OCI-LY1 (cell line): ENCODE measurements around the gene ESPNL.

ENCODE experiments used
- H2AFZ ChIP-seq: fragments of 200-600 bp; sonication (generic), shearing (Covaris generic); 2 replicates; pipeline ENCODE4 v1.6.0; 2014; ENCODE audit warnings: antibody characterized with exemption, mild to moderate bottlenecking, low read length
- H3F3A ChIP-seq: fragments of 200-600 bp; sonication (generic), shearing (Covaris generic); 2 replicates; pipeline ENCODE4 v1.6.0; 2014; ENCODE audit warnings: mild to moderate bottlenecking, antibody characterized with exemption, low read length, moderate library complexity; ENCODE audit not compliant: insufficient read depth
- H3K27ac ChIP-seq: fragments of 200-600 bp; sonication (generic); 2 replicates; pipeline ENCODE4 v1.5.1; 2014; ENCODE audit warnings: low read length, mixed run types, mild to moderate bottlenecking, low read depth; ENCODE audit not compliant: poor library complexity, severe bottlenecking
- H3K27me3 ChIP-seq: fragments of 200-600 bp; sonication (generic); 2 replicates; pipeline ENCODE4 v1.6.0; 2014; ENCODE audit warnings: antibody characterized with exemption, mild to moderate bottlenecking, low read length, moderate library complexity; ENCODE audit not compliant: insufficient read depth
- H3K36me3 ChIP-seq: fragments of 200-600 bp; sonication (generic); 2 replicates; pipeline ENCODE4 v1.6.1; 2014; ENCODE audit warnings: mild to moderate bottlenecking, antibody characterized with exemption, low read length, moderate library complexity, mixed read lengths; ENCODE audit not compliant: insufficient read depth
- H3K4me1 ChIP-seq: fragments of 200-600 bp; sonication (generic); 2 replicates; pipeline ENCODE4 v1.5.1; 2014; ENCODE audit warnings: mild to moderate bottlenecking, low read length, moderate library complexity; ENCODE audit not compliant: insufficient read depth, severe bottlenecking
- H3K4me2 ChIP-seq: fragments of 200-600 bp; sonication (generic), shearing (Covaris generic); 2 replicates; pipeline ENCODE4 v1.6.1; 2014; ENCODE audit warnings: low read length
- H3K4me3 ChIP-seq: fragments of 200-600 bp; sonication (generic); 2 replicates; pipeline ENCODE4 v1.5.1; 2014; ENCODE audit warnings: low read length, low read depth, mild to moderate bottlenecking, mixed read lengths; ENCODE audit not compliant: poor library complexity, severe bottlenecking
- H3K79me2 ChIP-seq: fragments of 200-600 bp; shearing (Covaris generic); 2 replicates; pipeline ENCODE4 v1.6.1; 2016; ENCODE audit warnings: mixed run types, low read length, mixed read lengths; ENCODE audit not compliant: insufficient read depth
- H3K9ac ChIP-seq: fragments of 200-600 bp; sonication (generic), shearing (Covaris generic); 2 replicates; pipeline ENCODE4 v1.6.1; 2014; ENCODE audit warnings: mild to moderate bottlenecking, low read length, mixed read lengths
- H3K9me2 ChIP-seq: fragments of 200-600 bp; sonication (generic), shearing (Covaris generic); 2 replicates; pipeline ENCODE4 v1.6.1; 2014; ENCODE audit warnings: low read depth, mild to moderate bottlenecking, low read length, mixed read lengths
- H3K9me3 ChIP-seq: fragments of 200-600 bp; shearing (Covaris generic); 2 replicates; pipeline ENCODE4 v1.6.1; 2014; ENCODE audit warnings: low read length, mixed read lengths
- H4K20me1 ChIP-seq: fragments of 200-600 bp; sonication (generic), shearing (Covaris generic); 2 replicates; pipeline ENCODE4 v1.6.0; 2016; ENCODE audit warnings: mild to moderate bottlenecking, low read length; ENCODE audit not compliant: insufficient read depth
- EZH2 ChIP-seq: fragments of 200-600 bp; sonication (generic), shearing (Covaris generic); IDR thresholded peaks from 2 replicates; pipeline ENCODE4 v1.8.0; 2017; ENCODE audit warnings: borderline replicate concordance, mixed run types, mild to moderate bottlenecking, antibody characterized with exemption, low read length, moderate library complexity, mixed read lengths
- TF ChIP-seq, protein P1 (sequence below): fragments of 200-600 bp; sonication (generic), shearing (Covaris generic); IDR thresholded peaks from 2 replicates; pipeline ENCODE4 v1.5.1; 2017; ENCODE audit warnings: mild to moderate bottlenecking, antibody characterized with exemption, low read length, moderate library complexity, mixed read lengths

ESPNL gene

DNA sequence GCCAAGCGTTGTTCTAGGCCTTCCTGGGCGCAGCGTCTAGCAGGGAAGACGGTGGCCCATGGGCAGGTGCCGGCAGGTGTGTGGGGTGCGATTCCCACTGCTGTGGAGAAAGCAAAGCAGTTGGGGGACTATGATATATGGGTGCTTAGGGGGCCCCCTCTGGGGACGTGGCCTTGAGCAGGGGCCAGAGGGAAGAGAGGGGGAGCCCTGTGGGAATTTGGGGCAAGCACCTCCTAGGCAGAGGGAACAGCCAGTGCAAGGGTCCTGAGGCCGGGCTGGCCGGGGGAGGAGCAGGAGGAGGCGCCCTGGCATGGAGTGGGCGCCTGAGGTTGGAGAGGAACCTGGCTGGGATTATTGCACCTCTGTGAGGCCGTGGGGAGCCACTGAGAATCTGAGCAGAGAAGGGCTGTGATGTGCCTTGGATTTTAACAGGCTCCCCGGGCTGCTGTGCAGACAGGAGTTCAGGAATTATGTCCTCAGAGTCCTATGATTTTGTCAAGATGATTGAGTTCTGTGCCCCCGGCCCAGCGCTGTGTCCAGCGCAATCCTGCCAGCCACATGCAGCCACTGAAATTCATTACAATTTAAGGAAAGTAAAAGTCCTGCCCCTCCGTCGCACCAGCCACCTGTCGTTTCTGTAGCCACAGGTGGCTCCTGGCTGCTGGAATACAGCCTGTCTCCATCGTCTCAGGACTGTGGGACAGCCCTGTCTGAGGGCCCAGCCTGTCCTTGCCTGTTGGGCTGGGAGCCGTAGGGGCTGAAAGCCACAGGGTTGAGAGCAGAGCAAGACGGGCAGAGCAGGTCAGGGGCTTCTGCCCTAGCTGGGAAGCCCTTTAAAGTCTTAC, 29.2 kb downstream of the ESPNL start:
- no peak for TF ChIP-seq EZH2
- TF ChIP-seq, protein P1, sequence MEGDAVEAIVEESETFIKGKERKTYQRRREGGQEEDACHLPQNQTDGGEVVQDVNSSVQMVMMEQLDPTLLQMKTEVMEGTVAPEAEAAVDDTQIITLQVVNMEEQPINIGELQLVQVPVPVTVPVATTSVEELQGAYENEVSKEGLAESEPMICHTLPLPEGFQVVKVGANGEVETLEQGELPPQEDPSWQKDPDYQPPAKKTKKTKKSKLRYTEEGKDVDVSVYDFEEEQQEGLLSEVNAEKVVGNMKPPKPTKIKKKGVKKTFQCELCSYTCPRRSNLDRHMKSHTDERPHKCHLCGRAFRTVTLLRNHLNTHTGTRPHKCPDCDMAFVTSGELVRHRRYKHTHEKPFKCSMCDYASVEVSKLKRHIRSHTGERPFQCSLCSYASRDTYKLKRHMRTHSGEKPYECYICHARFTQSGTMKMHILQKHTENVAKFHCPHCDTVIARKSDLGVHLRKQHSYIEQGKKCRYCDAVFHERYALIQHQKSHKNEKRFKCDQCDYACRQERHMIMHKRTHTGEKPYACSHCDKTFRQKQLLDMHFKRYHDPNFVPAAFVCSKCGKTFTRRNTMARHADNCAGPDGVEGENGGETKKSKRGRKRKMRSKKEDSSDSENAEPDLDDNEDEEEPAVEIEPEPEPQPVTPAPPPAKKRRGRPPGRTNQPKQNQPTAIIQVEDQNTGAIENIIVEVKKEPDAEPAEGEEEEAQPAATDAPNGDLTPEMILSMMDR: no peak
- H3K9ac ChIP-seq: no peak overlapping the region
- no peaks in the 10 kb centered on the region for H3K79me2 ChIP-seq
- H3K4me1 ChIP-seq: no peaks in the 10 kb centered on the region
- H3F3A ChIP-seq: no peaks in the 10 kb centered on the region
- H3K27me3 ChIP-seq: peaks cover 19% of the 10 kb centered on the region
- H2AFZ ChIP-seq: no peak overlapping the region
- no peaks in the 10 kb centered on the region for H3K9me2 ChIP-seq
- H3K9me3 ChIP-seq: no peaks in the 10 kb centered on the region
- no peak overlapping the region for H3K4me2 ChIP-seq
- no peaks in the 10 kb centered on the region for H4K20me1 ChIP-seq
- H3K4me3 ChIP-seq: no peak overlapping the region
- H3K36me3 ChIP-seq: no peaks in the 10 kb centered on the region
- H3K27ac ChIP-seq: no peak overlapping the region

DNA sequence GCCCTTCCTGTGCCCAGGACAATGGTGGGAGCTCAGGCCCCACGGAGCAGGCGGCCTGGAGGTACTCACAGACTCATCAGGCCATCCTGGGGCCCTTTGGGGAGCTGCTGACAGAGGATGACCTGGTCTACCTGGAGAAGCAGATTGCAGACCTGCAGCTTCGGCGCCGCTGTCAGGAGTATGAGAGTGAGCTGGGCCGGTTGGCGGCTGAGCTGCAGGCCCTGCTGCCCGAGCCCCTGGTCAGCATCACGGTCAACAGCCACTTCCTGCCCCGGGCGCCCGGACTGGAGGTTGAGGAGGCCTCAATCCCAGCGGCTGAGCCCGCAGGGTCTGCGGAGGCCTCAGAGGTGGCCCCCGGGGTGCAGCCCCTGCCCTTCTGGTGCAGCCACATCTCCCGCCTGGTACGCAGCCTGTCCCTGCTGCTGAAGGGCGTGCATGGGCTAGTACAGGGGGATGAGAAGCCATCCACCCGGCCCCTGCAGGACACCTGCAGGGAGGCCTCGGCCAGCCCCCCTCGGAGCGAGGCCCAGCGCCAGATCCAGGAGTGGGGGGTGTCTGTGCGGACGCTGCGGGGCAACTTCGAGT, 30.1 kb downstream of the ESPNL start:
- Histone ChIP-seq H3K36me3 (no peaks in the 10 kb centered on the region), H4K20me1 (no peaks in the 10 kb centered on the region), H3K27me3 (peaks cover 19% of the 10 kb centered on the region), H3F3A (no peaks in the 10 kb centered on the region), H3K4me3 (no peak overlapping the region), H3K79me2 (no peaks in the 10 kb centered on the region), H3K9ac (no peak overlapping the region), H3K9me2 (no peaks in the 10 kb centered on the region), H3K4me1 (no peaks in the 10 kb centered on the region), H2AFZ (no peak overlapping the region), H3K9me3 (no peaks in the 10 kb centered on the region), H3K4me2 (no peak overlapping the region), H3K27ac (no peak overlapping the region)
- TF ChIP-seq, protein P1: no peak

DNA sequence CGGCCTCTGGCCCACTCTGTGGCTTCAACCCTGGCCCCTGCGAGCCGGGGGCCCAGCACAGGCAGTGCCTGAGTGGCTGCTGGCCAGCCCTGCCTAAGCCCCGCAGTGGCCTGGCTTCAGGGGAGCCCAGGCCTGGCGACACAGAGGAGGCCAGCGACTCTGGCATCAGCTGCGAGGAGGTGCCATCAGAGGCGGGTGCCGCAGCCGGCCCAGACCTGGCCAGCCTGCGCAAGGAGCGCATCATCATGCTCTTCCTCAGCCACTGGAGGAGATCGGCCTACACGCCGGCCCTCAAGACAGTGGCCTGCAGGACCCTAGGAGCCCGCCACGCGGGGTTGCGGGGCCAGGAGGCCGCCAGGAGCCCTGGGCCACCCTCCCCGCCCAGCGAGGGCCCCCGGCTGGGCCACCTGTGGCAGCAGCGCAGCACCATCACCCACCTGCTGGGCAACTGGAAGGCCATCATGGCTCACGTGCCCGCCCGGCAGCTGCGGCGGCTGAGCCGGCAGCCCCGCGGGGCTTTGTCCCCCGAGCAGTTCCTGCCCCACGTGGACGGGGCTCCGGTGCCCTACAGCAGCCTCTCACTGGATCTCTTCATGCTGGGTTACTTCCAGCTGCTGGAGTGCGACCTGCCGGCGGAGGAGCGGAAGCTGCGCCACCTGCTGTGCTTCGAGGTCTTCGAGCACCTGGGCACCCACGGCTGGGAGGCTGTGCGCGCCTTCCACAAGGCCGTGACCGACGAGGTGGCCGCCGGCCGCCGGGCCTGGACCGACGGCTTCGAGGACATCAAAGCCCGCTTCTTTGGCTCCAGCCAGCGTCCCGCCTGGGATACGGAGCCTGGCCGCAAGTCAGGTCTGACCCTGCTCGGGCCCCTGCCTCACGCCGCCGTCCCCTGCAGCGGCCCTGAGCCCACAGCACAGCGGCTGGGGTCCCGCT, 30.8 kb downstream of the ESPNL start:
- no peaks in the 10 kb centered on the region for H3K36me3 ChIP-seq
- no peaks in the 10 kb centered on the region for H3F3A ChIP-seq
- H3K9ac ChIP-seq: no peak overlapping the region
- H3K4me3 ChIP-seq: no peak overlapping the region
- no peaks in the 10 kb centered on the region for H3K79me2 ChIP-seq
- H3K9me3 ChIP-seq: no peaks in the 10 kb centered on the region
- no peaks in the 10 kb centered on the region for H3K9me2 ChIP-seq
- no peak overlapping the region for H3K4me2 ChIP-seq
- H3K27me3 ChIP-seq: peaks cover 22% of the 10 kb centered on the region
- H3K4me1 ChIP-seq: no peaks in the 10 kb centered on the region
- H4K20me1 ChIP-seq: no peaks in the 10 kb centered on the region
- H3K27ac ChIP-seq: no peak overlapping the region
- TF ChIP-seq, protein P1: peak; percentile 53
- TF ChIP-seq EZH2: no peak
- no peak overlapping the region for H2AFZ ChIP-seq
